Fibroblast of peridontal ligament (primary cell): ENCODE results near the gene PSKH1.
"Not testable (repeated sequence)": the region's sequence is repeated elsewhere in the genome, so short reads cannot be mapped to it uniquely, and the experiment has no call there.

Source experiments
- DNase-seq: peaks from one replicate; pipeline ENCODE4 v3.0.0-alpha.2; 2010; ENCODE audit errors: extremely low read depth

PSKH1 gene

DNA sequence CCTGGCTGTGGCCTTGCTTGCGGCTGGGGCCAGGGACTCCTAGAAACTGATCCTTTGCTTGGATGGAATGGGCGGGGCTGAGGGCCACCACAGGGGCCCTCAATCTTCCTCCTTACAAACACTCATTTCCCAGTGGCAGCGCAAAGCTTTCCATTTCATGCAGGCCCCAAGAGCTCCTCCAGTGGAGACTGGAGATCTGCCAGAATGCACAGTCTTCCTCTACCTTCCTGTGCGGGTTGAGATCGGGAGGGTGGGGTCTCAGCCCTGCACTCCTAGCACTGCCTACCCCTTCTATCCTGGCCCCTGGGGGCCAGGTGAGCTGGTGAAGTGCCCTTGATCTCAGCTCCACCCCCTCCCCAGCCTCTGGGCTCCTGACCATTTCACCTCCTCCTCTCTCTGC lies 6.7 kb upstream of the PSKH1 start:
- DNase-seq, result no peak

DNA sequence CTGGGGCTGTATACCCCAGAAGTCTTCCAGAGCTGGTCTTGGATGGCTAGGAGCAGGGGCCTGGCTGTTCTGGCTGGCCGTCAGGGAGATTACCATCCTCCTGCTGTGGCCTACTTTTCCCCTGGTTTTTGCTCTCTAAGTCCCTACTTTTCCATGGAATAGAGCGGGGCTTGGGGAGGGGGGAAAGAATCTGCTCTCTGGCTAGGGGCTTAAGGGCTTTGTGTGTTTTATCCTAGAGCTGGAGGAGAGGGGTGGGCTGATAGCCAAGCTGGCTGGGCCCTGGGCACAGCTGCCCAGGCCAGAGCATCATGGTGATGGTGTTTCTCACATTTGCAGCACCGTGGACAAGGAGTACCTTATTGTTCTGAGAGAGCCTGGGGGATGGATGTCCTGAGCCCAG lies 4.7 kb upstream of the PSKH1 start:
- DNase-seq, result no peak

DNA sequence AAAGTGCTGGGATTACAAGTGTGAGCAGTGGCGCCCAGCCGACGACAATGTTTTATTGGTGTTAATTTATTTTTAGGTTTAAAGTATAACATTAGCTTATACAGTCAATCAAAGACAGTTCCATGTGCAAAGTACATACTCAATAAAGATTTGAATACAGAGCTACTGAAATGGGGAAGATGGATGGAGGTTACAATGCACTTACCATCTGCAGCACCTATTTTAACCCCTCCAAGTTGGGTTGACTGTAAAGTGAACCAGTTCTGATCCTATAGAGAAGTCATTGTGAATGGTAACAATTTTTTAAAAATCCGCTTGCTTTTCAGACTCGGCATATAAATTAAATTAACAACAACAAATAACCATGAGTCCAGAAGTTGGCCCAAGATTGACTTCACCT lies 679 bp upstream of the PSKH1 start:
- no peak for DNase-seq

DNA sequence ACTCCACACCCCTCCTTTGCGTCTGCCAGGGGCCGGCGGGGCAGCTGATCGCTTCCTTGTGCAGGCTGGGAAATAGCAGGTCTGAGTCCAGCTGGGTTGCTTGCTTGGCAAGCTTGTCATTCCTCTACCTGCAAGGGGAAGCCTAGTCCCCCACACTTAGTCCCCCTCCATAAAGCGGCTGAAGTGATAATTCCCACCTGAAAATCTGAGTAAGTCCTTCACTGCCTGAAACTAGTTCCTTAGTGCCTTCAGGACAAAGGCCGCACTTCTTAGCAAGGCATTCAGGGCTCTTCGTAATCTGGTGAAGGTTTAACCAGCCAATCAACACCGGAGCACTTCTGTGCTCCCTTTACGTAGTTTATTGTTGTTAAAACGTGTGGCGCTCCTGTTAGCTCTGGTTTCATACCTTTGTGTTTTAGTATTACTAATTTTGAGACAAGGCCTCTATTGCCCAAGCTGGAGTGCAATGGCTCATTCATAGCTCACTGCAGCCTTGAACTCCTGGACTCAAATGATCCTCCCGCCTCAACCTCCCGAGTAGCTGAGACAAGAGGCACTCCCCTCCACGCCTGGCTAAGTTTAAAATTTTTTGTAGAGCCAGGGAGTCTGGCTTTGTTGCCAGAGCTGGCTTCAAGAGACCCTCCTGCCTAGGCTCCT lies 817 bp downstream of the PSKH1 start:
- peak; percentile 19 for DNase-seq

DNA sequence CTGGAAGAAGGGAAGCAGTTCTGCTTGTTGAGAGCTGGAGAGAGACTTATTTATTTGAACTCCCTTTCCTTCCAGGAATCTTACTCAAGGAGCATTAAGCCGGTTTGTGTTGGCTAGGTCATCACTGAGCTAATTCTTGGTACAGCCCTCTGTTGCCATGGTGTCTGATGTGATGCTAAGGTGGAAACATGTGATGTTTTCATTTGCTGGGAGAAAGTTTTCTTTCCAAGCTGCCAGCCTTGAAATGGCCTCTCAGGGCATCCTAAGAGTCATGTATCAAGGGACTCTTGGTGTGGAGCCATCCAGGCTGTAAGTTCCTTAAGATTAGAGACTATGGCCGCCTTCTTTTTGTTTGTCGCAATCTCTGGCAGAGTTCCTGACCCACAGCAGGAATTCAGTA lies 4.2 kb downstream of the PSKH1 start:
- peak; percentile 69 for DNase-seq

DNA sequence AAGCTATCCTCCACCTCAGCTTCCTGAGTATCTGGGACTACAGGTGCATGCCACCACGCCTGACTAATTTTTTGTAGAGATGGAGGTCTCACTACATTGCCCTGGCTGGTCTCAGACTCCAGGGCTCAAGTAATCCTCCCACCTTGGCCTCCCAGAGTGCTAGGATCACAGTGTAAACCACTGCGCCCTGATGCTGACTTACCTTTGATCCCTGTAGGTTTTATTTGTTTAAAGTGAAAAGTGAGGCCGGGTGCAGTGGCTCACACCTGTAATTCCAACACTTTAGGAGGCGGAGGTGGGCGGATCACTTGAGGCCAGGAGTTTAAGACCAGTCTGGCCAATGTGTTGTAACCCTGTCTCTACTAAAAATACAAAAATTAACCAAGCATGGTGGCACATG lies 8.7 kb downstream of the PSKH1 start:
- DNase-seq, result no peak

DNA sequence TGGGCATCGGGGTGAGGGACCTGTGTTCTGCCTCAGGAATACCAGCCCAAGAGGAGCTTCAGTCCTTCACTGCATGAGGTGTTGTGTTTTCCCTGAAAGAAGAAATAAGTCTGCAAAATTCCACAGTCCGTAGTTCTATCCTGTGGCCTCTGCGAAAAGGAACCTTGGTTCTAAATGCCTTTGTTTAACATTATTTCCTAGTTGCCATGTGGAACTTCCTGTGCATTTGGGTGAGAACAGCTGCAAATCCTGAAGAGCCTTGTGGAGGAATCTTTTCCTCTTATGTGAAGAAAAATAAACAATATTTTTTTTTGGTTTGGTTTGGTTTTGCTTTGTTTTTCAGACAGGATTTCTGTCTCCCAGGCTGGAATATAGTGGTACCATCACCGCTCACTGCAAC lies 9.8 kb downstream of the PSKH1 start:
- DNase-seq, result no peak

DNA sequence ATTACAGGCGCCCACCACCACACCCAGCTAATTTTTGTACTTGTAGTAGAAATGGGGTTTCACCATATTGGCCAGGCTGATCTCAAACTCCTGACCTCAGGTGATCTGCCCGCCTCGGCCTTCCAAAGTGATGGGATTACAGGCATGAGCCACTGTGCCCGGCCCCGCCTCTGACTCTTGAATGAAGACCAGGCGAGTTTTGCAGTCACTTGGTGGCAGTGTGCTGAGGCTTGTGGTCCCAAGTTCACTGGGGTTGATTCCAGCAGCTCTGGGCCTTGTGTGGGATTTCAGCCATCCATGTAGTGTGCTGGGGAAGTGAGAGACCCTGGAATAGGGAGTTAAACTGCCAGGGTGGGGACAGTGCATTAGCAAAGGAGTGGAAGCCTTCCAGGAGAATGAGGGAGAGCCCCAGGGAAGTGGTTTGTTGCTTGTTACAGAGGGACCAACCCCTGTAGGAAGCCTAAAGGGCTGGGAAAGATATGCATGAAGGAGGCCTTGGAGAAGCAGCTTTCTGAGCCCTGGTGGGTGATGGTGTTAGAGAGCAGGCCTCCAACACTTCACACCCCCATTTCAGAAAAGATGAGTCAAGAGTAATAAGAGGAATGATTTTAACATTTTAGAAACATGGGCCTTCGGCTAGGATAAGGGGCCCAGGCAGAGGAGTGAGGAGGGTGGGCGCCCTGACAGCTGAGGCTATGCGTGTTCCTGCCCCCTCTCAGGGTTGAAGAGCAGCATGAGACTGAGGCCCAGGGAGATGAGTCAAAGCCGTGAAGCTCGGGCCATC lies 14.5 kb downstream of the PSKH1 start:
- no peak for DNase-seq

DNA sequence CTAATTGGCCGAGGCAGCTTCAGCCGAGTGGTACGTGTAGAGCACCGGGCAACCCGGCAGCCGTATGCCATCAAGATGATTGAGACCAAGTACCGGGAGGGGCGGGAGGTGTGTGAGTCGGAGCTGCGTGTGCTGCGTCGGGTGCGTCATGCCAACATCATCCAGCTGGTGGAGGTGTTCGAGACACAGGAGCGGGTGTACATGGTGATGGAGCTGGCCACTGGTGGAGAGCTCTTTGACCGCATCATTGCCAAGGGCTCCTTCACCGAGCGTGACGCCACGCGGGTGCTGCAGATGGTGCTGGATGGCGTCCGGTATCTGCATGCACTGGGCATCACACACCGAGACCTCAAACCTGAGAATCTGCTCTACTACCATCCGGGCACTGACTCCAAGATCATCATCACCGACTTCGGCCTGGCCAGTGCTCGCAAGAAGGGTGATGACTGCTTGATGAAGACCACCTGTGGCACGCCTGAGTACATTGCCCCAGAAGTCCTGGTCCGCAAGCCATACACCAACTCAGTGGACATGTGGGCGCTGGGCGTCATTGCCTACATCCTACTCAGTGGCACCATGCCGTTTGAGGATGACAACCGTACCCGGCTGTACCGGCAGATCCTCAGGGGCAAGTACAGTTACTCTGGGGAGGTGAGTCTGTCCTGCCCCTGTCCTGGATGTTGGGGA lies 16.1 kb downstream of the PSKH1 start:
- DNase-seq, result no peak

DNA sequence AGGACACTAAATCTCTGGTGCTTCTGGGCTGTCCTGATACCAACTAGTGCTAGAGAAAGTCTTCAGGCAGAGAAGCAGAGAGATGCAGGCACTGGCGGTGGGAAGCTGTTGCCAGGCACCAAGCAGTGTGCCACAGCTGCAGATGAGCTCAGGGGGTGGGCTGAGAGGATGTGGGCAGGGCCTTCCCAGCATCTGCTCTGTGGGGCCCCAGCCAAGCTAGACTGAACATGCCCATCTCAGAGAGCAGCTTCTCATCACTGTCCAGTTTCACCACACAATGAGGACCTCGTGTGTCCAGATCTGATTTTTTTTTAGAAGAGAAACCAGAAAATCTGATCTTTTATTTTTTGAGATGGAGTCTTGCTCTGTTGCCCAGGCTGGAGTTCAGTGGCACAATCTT lies 17.1 kb downstream of the PSKH1 start:
- DNase-seq, result peak; percentile 85

DNA sequence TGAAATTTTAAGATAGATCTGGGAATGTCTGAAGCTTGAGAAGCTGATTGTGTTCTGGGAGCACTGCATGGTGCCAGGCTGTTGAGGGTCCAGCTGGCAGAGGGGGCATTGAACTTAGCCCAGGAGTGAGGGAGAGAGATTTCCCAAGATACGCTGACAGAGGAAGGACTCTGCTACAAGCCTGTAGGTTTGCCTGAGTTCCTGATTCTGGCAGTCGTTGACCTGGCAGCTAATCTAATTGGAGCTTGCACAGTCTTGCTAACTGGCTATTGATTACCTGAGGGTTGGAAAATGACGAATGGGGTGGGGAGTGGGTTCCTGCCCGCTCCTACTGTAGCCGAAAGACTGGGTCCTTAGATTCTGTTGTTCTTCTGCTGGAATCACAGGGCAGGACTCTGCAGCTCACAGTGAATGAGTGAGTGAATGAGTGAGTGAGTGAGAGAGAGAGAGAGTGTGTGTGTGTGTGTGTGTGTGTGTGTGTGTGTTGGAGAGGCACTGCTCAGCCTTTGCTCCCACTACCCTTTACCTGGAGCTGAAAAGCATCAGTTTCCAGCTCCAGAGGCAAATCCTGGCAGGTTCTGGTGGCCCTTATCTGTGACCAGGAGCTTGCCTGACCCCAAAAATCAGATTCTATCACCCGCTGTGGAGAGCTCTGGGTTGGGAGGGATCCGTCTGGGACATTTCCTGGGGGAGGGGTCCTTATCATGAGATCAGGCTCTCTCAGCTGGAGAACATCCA lies 21.9 kb downstream of the PSKH1 start:
- DNase-seq, result no peak

DNA sequence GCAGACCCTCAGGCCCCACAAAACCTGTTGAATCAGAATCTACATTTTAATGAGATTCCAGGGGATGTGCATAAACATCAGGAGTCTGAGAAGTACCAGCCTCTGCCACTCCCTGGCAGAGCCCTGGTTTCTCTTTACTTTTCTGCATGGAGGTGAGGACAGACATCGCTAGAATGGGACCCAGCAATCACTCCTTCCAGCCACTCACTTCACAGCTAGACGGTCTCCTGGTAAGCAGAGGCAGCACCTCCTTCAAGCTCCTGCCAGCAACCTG lies 22.4 kb downstream of the PSKH1 start:
- not testable (repeated sequence) for DNase-seq

DNA sequence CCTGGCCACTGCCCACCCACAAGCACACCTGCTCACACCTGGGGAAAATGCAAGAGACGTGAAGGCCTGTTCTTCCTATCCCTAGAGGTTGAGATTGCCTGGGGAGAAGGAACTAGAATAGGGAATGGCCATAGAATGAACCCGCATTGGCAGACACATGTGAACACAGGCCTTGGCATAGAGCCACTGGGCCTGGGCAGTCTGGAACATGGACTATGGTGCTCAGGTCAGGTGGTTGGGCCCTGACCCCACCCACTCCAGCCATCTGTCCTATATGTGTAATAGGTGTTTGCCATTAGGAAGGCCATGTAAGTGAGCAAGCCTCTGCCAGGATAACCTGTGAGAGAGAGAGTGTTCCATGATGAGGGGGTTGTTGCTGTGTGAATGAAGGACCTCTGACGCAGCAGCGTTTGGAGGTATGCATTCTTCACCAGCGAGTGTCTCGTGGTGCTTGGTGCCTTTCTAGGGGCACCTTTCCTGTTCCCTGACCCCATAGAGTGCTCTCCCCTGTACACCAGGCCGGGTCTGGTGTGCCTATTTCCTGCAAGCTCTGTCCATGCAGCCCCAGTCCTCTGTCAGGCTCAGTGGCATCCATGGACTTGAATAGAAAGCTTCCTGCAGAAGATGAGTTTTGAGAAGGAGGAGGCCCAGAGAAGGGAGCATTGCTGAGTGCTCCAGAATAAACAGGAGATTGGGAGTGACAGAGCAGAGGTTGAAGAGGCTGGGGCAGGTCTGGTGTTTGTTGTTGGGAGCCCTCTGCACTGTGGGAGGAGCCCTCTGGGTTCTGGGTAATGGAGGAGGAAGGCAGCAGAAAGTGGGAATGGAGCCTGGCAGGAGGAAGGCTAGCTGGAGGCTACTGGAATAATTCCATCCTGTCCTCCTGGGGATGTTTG lies 23.0 kb downstream of the PSKH1 start:
- DNase-seq, result no peak

DNA sequence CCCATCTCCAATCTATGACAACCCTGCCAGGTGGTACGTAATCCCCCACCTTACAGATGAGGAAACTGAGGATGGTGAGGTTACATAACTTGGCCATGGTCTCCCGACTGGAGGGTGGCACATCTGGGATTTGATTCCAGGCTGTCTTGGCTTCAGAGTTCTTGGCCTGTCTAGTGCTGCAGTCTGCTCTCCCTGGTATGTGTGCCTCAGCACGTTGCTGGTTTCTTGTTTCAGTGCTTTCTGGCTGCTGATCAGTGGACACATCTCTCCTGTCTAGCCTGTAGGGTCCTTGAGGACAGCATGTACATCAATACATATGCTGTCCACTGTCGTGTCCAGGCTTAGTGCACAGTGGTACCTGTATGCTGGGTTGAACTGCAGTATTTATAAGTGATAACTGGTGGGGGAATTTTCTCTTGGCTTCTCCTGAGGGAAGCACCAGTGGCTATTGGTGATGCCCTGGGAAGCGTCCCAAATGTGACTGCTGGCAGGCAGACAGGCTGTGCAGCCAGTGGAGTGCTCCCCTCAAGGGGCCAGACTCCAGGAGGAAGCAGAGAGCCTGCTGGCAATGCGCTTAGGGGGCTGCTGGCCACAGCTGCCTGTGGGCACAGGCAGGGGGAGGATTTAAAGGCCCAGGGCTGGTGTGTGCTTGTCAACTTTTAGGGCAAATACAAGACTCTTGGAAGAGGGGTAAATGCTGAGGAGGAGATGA lies 24.2 kb downstream of the PSKH1 start:
- peak; percentile 50 for DNase-seq

DNA sequence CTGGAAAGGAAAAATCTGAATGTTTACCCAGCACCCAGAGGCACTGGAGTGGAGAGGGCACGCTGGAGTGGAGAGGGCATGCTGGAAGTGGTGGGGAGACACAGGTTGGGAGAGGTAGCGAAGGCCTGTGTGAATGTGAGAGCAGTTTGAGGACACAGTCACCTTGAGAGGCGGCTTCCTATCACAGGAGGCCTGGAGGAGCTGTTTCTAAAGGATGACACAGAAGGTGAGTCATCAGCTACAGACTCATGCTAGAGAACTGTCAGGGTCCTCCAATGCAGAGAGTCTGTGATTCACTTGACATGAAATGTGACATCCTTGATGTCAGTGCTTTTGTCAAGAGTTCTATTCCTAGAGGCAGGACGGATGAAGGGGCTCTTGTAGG lies 24.8 kb downstream of the PSKH1 start:
- peak; percentile 54 for DNase-seq

DNA sequence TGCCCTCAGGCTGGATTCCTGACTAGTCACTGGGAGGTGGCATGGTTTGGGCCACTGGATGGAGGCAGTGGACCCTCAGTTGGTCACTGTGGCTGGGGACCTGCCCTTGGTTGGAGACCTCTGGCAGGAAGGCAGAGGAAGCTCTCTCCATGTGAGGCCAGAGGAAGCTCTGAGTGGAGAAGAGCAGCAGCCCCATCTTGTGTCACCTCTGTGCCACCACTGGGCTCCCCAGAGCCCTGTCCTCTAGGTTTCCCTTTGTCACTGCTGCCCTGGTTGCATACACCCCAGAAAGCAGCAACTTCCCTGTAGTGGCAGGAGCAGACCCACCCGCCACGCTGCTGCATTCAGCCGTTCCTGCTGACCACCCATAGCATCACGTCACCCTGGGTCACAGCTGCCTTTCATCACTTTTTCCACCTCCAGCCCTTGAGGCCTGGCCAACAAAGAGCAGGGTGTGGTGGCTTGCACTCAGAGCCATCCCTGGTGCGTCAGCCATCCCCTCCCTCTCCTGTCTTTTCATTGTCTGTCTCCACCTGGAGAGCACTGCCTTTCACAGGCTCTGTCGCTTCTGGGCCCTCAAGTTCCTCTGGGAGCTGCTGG lies 26.7 kb downstream of the PSKH1 start:
- DNase-seq, result no peak

DNA sequence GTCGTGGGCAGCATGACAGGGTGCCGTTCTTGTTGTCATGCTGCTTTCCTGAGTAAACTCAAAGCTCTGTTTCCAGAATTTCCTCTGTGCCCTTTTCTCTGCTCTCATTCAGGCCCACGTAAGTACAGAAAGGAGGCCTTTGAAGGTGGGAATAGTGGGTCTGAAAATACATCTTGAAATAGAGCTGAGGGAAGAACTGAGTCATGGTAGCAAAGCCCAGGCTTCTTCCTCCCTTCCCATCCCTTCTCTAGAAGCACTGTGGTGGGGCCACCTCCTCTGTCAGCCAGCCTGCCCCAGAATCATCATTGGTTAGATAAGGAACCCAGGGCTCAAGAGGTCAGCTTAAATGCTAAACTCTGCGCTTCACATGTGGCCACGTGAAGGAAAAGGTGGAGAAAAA lies 29.2 kb downstream of the PSKH1 start:
- no peak for DNase-seq

DNA sequence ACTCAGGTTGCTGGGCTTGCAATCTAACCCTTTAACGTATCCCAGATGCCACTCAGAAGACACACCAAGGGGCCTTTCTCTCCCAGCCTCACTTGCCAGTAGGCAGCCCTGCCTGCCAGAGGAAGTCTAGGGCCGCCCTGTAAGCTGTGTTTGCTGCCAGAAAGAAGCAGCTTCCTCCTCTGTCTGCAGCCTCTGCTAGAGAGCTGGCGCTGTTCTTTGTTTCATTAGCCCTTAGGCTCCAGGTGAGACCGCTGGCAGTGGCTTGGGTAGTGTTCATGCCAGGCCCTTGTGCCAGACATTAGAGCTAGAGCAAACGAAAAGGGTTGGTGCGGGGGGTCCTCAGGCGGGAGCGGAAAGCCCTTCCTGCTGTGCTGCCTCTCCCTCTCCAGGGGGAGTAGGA lies 29.7 kb downstream of the PSKH1 start:
- DNase-seq, result no peak

DNA sequence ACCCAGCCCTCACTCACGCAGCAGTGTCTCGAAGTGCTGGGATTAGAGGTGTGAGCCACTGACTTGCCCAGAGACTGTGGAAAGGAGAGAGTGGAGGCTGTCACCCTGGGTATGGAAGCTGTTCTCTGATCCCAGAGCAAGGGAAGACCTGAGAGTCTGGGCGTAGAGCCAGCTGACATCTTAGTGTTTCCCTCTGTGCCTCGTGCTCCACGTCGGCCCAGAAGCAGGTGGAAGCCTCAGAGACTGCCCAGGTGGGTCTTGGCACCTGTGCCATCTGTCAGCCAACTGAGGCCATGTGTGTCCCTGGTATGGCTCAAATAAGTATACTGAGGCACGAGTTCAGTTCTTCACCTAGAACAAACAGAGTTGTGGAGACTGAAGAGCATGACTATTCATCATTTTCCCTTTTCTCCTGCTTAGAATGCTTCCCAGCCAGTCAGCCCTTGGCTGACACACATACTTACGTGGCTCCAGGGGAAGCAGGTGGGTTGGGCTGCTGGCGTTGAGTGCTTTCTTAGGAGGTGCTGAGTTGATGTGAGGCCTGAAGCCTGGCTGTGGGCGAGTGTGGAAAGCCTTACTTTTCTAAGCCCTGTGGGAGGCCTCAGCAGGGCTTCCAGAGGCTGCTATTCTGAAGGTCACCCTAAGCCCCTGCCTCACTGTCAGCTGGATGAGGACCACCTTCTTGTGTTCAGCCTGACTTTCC lies 30.5 kb downstream of the PSKH1 start:
- DNase-seq, result no peak
